ENCODE results near the gene LILRA5. TPM values are rescaled to one million over a fixed set of nuclear protein-coding genes. Genes with fewer than 3 reads are reported as not detected.

LILRA5 gene
- polyA plus RNA-seq, 1 of the 3 experiments (the other 2 are of a cell fraction) = not detected

DNA sequence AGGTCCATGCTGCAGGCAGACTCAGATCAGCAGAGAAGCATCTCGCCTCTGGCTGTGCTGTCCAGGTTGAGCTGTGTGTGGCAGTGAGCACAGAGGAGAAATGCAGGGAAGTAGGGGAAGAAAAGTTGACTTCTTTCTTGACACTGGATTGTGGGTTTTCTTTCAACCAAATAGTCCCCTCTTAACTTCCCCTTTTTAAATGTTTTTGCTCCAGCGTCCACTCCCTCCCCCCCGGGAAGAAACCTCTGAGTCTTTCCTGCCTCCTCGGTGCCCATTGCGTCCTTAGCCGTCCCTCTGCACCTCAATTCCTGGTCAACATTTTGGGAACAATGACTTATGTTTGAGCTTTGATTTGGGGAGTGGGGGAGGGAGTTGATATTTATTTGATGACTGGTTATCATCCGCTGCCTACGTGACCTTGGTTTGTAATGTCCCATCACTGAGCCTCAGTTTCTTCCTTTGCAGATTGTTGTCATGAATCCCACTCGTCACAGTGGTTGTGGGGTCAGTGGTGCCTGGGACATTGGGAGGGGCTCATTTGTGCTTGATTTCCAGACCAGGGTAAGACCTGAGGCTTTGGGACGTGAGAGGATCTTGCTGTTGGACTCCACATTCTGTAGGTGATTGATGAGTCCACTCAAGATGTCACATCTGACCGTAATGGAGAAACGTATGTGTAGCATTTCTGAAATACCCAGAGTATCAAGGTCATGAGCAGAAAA, 31.8 kb downstream of the LILRA5 start, which contains the start of gene LILRB2:
TSS of gene LILRB2 (minus strand) at position 104 of the 722 bp plus-strand sequence. CDS start 614 bp downstream, outside the sequence.
- Histone ChIP-seq H4K20me1 (ENCODE audit: insufficient read depth) (no peaks in the 10 kb centered on the region), H3K4me3 (ENCODE audit: low read depth in 2 of 2, low read length in 1 of 2) (no peak within 1 kb of the TSS), H3K27me3 (ENCODE audit: insufficient read depth) (peaks cover 60% of the 10 kb centered on the region), H3K9me2 (no peaks in the 10 kb centered on the region), H3K4me2 (no peak within 1 kb of the TSS), H3K79me2 (ENCODE audit: insufficient read depth) (no peaks in the 10 kb centered on the region), H3K27ac (ENCODE audit: low read depth in 2 of 2, low read length in 1 of 2) (no peak within 1 kb of the TSS), H3K4me1 (ENCODE audit: control insufficient read depth in 1 of 2, insufficient read depth in 2 of 2, low read depth in 1 of 2, low read length in 1 of 2) (no peaks in the 10 kb centered on the region), H2AFZ (ENCODE audit: low read depth) (no peak within 1 kb of the TSS), H3F3A (replicated peaks; ENCODE audit: insufficient read depth) (no peaks in the 10 kb centered on the region), H3K36me3 (replicated peaks in 1 of 2; ENCODE audit: control insufficient read depth in 1 of 2, insufficient read depth in 2 of 2, low read length in 1 of 2) (no peaks in the 10 kb centered on the region), H3K9ac (no peak within 1 kb of the TSS), H3K9me3 (no peaks in the 10 kb centered on the region)
- WGBS (ENCODE audit: low lambda C conversion rate) = 4% methylated on average over 11 of the region's 12 CpGs
- TF ChIP-seq RFX5 (IDR thresholded peaks at IDR 0.05; ENCODE audit: low read length) (no peak), JUND (IDR thresholded peaks at IDR 0.05) (no peak), RXRA (IDR thresholded peaks at IDR 0.05; ENCODE audit: borderline replicate concordance, low read depth) (no peak), GABPA (IDR thresholded peaks at IDR 0.05; ENCODE audit: low read depth) (no peak), EZH2phosphoT487 (IDR thresholded peaks at IDR 0.05; ENCODE audit: borderline replicate concordance, low read depth) (no peak), ELF1 (IDR thresholded peaks at IDR 0.05) (no peak), EP300 (IDR thresholded peaks at IDR 0.05; ENCODE audit: borderline replicate concordance in 1 of 2, low read depth in 1 of 2, low read length in 1 of 2) (no peak), TEAD4 (IDR thresholded peaks at IDR 0.05; ENCODE audit: borderline replicate concordance, insufficient read depth) (no peak), RAD21 (IDR thresholded peaks at IDR 0.05; ENCODE audit: low read length) (no peak), FOXJ3 (CRISPR knock-in tag; IDR thresholded peaks at IDR 0.05) (no peak), POLR2AphosphoS5 (IDR thresholded peaks at IDR 0.05; ENCODE audit: low read depth, low read length) (no peak), YY1 (IDR thresholded peaks at IDR 0.05; ENCODE audit: low read depth) (no peak)
- TF ChIP-seq, protein P1, sequence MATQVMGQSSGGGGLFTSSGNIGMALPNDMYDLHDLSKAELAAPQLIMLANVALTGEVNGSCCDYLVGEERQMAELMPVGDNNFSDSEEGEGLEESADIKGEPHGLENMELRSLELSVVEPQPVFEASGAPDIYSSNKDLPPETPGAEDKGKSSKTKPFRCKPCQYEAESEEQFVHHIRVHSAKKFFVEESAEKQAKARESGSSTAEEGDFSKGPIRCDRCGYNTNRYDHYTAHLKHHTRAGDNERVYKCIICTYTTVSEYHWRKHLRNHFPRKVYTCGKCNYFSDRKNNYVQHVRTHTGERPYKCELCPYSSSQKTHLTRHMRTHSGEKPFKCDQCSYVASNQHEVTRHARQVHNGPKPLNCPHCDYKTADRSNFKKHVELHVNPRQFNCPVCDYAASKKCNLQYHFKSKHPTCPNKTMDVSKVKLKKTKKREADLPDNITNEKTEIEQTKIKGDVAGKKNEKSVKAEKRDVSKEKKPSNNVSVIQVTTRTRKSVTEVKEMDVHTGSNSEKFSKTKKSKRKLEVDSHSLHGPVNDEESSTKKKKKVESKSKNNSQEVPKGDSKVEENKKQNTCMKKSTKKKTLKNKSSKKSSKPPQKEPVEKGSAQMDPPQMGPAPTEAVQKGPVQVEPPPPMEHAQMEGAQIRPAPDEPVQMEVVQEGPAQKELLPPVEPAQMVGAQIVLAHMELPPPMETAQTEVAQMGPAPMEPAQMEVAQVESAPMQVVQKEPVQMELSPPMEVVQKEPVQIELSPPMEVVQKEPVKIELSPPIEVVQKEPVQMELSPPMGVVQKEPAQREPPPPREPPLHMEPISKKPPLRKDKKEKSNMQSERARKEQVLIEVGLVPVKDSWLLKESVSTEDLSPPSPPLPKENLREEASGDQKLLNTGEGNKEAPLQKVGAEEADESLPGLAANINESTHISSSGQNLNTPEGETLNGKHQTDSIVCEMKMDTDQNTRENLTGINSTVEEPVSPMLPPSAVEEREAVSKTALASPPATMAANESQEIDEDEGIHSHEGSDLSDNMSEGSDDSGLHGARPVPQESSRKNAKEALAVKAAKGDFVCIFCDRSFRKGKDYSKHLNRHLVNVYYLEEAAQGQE (IDR thresholded peaks at IDR 0.05; ENCODE audit: low read depth, low read length) = no peak
- TF ChIP-seq, protein P2, sequence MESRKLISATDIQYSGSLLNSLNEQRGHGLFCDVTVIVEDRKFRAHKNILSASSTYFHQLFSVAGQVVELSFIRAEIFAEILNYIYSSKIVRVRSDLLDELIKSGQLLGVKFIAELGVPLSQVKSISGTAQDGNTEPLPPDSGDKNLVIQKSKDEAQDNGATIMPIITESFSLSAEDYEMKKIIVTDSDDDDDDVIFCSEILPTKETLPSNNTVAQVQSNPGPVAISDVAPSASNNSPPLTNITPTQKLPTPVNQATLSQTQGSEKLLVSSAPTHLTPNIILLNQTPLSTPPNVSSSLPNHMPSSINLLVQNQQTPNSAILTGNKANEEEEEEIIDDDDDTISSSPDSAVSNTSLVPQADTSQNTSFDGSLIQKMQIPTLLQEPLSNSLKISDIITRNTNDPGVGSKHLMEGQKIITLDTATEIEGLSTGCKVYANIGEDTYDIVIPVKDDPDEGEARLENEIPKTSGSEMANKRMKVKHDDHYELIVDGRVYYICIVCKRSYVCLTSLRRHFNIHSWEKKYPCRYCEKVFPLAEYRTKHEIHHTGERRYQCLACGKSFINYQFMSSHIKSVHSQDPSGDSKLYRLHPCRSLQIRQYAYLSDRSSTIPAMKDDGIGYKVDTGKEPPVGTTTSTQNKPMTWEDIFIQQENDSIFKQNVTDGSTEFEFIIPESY (IDR thresholded peaks at IDR 0.05; ENCODE audit: borderline replicate concordance, low read depth) = no peak
- TF ChIP-seq, protein P3, sequence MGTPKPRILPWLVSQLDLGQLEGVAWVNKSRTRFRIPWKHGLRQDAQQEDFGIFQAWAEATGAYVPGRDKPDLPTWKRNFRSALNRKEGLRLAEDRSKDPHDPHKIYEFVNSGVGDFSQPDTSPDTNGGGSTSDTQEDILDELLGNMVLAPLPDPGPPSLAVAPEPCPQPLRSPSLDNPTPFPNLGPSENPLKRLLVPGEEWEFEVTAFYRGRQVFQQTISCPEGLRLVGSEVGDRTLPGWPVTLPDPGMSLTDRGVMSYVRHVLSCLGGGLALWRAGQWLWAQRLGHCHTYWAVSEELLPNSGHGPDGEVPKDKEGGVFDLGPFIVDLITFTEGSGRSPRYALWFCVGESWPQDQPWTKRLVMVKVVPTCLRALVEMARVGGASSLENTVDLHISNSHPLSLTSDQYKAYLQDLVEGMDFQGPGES (IDR thresholded peaks at IDR 0.05; ENCODE audit: low read depth, low read length) = no peak
- TF ChIP-seq, protein P4, sequence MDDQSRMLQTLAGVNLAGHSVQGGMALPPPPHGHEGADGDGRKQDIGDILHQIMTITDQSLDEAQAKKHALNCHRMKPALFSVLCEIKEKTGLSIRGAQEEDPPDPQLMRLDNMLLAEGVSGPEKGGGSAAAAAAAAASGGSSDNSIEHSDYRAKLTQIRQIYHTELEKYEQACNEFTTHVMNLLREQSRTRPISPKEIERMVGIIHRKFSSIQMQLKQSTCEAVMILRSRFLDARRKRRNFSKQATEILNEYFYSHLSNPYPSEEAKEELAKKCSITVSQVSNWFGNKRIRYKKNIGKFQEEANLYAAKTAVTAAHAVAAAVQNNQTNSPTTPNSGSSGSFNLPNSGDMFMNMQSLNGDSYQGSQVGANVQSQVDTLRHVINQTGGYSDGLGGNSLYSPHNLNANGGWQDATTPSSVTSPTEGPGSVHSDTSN (IDR thresholded peaks at IDR 0.05) = no peak
- TF ChIP-seq, protein P5, sequence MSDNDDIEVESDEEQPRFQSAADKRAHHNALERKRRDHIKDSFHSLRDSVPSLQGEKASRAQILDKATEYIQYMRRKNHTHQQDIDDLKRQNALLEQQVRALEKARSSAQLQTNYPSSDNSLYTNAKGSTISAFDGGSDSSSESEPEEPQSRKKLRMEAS (IDR thresholded peaks at IDR 0.05; ENCODE audit: low read depth) = no peak
- TF ChIP-seq, protein P6, sequence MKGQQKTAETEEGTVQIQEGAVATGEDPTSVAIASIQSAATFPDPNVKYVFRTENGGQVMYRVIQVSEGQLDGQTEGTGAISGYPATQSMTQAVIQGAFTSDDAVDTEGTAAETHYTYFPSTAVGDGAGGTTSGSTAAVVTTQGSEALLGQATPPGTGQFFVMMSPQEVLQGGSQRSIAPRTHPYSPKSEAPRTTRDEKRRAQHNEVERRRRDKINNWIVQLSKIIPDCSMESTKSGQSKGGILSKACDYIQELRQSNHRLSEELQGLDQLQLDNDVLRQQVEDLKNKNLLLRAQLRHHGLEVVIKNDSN (IDR thresholded peaks at IDR 0.05; ENCODE audit: borderline replicate concordance, low read depth) = no peak
- TF ChIP-seq, protein P7, sequence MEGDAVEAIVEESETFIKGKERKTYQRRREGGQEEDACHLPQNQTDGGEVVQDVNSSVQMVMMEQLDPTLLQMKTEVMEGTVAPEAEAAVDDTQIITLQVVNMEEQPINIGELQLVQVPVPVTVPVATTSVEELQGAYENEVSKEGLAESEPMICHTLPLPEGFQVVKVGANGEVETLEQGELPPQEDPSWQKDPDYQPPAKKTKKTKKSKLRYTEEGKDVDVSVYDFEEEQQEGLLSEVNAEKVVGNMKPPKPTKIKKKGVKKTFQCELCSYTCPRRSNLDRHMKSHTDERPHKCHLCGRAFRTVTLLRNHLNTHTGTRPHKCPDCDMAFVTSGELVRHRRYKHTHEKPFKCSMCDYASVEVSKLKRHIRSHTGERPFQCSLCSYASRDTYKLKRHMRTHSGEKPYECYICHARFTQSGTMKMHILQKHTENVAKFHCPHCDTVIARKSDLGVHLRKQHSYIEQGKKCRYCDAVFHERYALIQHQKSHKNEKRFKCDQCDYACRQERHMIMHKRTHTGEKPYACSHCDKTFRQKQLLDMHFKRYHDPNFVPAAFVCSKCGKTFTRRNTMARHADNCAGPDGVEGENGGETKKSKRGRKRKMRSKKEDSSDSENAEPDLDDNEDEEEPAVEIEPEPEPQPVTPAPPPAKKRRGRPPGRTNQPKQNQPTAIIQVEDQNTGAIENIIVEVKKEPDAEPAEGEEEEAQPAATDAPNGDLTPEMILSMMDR (IDR thresholded peaks at IDR 0.05) = no peak
- no peak for DNase-seq
- POLR2A ChIA-PET = no interaction called here
- CTCF ChIA-PET = interaction anchor here (1.1 kb wide), 1 partner anchor 15 kb away, joined by 5 read pairs; no protein-coding TSS in a partner anchor

All from SK-N-SH (cell line).